A673 (cell line): ENCODE data around the gene MSH3. TPM values are rescaled to one million over a fixed set of nuclear protein-coding genes. Genes with fewer than 3 reads are reported as not detected.

Experiments used
- BruUV-seq: library from RNA; stranded (reverse); fragments of 400-500 nt; replicated peaks from 2 replicates; lab custom pipeline; 2021; lab: Mats Ljungman, UMichigan
- CTCF ChIA-PET: fragments of 300-600 bp; sonication (Branson Sonifier 250); formaldehyde crosslinking; loops from one replicate; lab custom pipeline; 2022; ENCODE audit warnings: antibody characterized with exemption; lab: Charles Lee
- POLR2A ChIA-PET: fragments of 300-600 bp; sonication (Branson Sonifier 250); formaldehyde crosslinking; loops from one replicate; lab custom pipeline; 2022; ENCODE audit warnings: antibody characterized with exemption; ENCODE audit not compliant: low non-redundant PET; lab: Charles Lee
- DNase-seq: peaks from one replicate; pipeline ENCODE4 v3.0.0-alpha.2; 2015; ENCODE audit warnings: low spot score
- H3K27ac ChIP-seq: fragments of 200-600 bp; sonication (generic); 2 replicates; pipeline ENCODE4 v1.5.1; 2016; ENCODE audit warnings: mixed run types, low read depth, mild to moderate bottlenecking, mixed read lengths, antibody characterized with exemption, low read length; ENCODE audit not compliant: poor library complexity, severe bottlenecking
- H3K27me3 ChIP-seq: fragments of 200-600 bp; sonication (generic); replicated peaks from 2 replicates; pipeline ENCODE4 v1.6.1; 2017; ENCODE audit warnings: mixed run types, low read depth, mild to moderate bottlenecking, mixed read lengths, antibody characterized with exemption, low read length; ENCODE audit not compliant: insufficient read depth, poor library complexity
- H3K36me3 ChIP-seq: fragments of 200-600 bp; sonication (generic); 2 replicates; pipeline ENCODE4 v1.6.1; 2016; ENCODE audit warnings: mixed run types, mild to moderate bottlenecking, mixed read lengths, antibody characterized with exemption, low read length; ENCODE audit not compliant: insufficient read depth, poor library complexity, severe bottlenecking
- H3K4me1 ChIP-seq: fragments of 200-600 bp; sonication (generic); 2 replicates; pipeline ENCODE4 v1.6.1; 2017; ENCODE audit warnings: mixed run types, mild to moderate bottlenecking, mixed read lengths, antibody characterized with exemption, low read length; ENCODE audit not compliant: insufficient read depth, poor library complexity, severe bottlenecking
- H3K4me3 ChIP-seq: fragments of 200-600 bp; sonication (generic); 2 replicates; pipeline ENCODE4 v1.5.1; 2016; ENCODE audit warnings: low read depth, mixed run types, mild to moderate bottlenecking, mixed read lengths, low read length; ENCODE audit not compliant: poor library complexity, severe bottlenecking
- H3K9me3 ChIP-seq: fragments of 200-600 bp; sonication (generic); 2 replicates; pipeline ENCODE4 v1.6.1; 2016; ENCODE audit warnings: mixed run types, low read depth, mild to moderate bottlenecking, mixed read lengths, antibody characterized with exemption, low read length; ENCODE audit not compliant: poor library complexity, severe bottlenecking
- EZH2 ChIP-seq: fragments of 200-600 bp; sonication (generic); IDR thresholded peaks from 2 replicates; pipeline ENCODE4 v1.6.1; 2017; ENCODE audit warnings: borderline replicate concordance, low read depth, mild to moderate bottlenecking, mixed read lengths, antibody characterized with exemption, low read length; ENCODE audit not compliant: poor library complexity, severe bottlenecking
- intact Hi-C: fragments of 100-400 bp; cut with micrococcal nuclease; formaldehyde crosslinking; loops from one replicate; pipeline ENCODE4 v1.10.0; 2022; ENCODE audit not compliant: unreplicated experiment
- total RNA-seq: library from RNA; stranded (reverse); gene quantifications from 2 replicates; pipeline ENCODE4 v1.2.3, GENCODE V29; 2021
- TF ChIP-seq, protein P1 (sequence below): fragments of 300-800, 200-600 bp; sonication (generic); conservative IDR thresholded peaks from 2 replicates; pipeline ENCODE4 v1.5.1; 2017; ENCODE audit warnings: low read depth, mild to moderate bottlenecking, antibody characterized with exemption, low read length, moderate library complexity, mixed read lengths

MSH3 gene
- total RNA-seq, 1 experiment from 2014 or later, result 16.2 TPM

DNA sequence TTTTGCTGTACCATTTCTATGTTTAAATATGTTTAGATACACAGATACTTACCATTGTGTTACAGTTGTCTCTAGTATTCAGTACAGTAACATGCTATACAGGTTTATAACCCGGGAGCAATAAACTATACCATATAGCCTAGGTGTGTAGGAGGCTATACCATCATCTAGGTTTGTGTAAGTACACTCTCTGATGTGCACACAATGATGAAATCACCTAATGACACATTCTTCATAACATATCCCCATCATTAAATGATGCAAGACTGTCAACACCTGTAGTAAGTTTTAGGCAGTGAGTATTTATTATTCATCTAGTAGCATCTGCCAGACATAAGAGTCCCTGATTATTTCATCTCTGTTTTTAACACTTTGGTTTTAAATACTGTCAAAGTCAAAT is 7.7 kb downstream of the MSH3 start:
- DNase-seq, result no peak
- POLR2A ChIA-PET, result no interaction called here

DNA sequence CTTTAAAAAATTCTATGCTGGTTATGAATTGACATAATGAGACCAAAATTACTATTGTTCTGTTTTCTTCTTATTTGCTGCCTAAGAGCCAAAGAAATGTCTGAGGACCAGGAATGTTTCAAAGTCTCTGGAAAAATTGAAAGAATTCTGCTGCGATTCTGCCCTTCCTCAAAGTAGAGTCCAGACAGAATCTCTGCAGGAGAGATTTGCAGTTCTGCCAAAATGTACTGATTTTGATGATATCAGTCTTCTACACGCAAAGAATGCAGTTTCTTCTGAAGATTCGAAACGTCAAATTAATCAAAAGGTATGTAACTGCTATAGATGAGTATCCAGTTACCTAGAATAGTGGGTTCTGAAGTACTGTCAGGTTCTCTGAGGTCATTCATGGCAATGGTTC is 10.6 kb downstream of the MSH3 start:
- peaks cover 21% of the 10 kb centered on the region for H3K36me3 ChIP-seq
- CTCF ChIA-PET, result no interaction called here

More for the DNA sequence above, 7.7 kb downstream of the MSH3 start:
- Histone ChIP-seq H3K9me3 (no peaks in the 10 kb centered on the region), H3K27ac (no peak overlapping the region), H3K4me1 (no peaks in the 10 kb centered on the region), H3K36me3 (peaks cover 44% of the 10 kb centered on the region), H3K4me3 (no peak overlapping the region), H3K27me3 (no peaks in the 10 kb centered on the region)
- CTCF ChIA-PET, result no interaction called here
- intact Hi-C loops, result no loop called here
- no TSS peak for BruUV-seq
- TF ChIP-seq, protein P1, sequence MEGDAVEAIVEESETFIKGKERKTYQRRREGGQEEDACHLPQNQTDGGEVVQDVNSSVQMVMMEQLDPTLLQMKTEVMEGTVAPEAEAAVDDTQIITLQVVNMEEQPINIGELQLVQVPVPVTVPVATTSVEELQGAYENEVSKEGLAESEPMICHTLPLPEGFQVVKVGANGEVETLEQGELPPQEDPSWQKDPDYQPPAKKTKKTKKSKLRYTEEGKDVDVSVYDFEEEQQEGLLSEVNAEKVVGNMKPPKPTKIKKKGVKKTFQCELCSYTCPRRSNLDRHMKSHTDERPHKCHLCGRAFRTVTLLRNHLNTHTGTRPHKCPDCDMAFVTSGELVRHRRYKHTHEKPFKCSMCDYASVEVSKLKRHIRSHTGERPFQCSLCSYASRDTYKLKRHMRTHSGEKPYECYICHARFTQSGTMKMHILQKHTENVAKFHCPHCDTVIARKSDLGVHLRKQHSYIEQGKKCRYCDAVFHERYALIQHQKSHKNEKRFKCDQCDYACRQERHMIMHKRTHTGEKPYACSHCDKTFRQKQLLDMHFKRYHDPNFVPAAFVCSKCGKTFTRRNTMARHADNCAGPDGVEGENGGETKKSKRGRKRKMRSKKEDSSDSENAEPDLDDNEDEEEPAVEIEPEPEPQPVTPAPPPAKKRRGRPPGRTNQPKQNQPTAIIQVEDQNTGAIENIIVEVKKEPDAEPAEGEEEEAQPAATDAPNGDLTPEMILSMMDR, result no peak
- no peak for TF ChIP-seq EZH2

DNA sequence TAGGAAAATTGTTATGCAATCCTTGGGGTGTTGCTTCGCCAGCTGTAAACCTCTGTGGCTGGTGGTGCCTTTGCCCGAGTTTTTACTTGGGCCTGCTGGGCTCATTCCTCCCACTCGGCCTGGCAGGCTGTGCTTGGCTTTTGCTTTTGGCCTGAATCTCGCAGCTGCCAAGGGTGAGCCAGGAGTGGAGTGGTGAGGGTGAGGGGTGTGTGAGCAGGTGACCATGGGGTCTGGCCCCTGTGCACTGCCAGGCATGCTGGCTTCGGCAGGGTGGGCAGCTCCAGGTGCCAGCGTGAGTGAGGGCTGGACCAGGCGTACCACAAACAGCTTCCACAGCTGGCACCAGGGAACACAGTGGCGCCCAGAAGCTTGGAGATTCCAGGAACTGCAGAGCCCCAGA is 12.9 kb downstream of the MSH3 start:
- no TSS peak for BruUV-seq
- Histone ChIP-seq H3K4me3 (no peak overlapping the region), H3K9me3 (no peaks in the 10 kb centered on the region), H3K36me3 (peaks cover 15% of the 10 kb centered on the region), H3K27me3 (no peaks in the 10 kb centered on the region), H3K4me1 (no peaks in the 10 kb centered on the region), H3K27ac (no peak overlapping the region)
- intact Hi-C loops, result no loop called here
- no peak for DNase-seq
- CTCF ChIA-PET, result interaction anchor here (0.5 kb wide), 1 partner anchor 476 kb away, joined by 5 read pairs; no protein-coding TSS in a partner anchor
- POLR2A ChIA-PET, result no interaction called here
- TF ChIP-seq, protein P1, result no peak
- no peak for TF ChIP-seq EZH2

More for the DNA sequence above, 10.6 kb downstream of the MSH3 start:
- TF ChIP-seq, protein P1, result no peak
- no peak for TF ChIP-seq EZH2
- H3K4me1 ChIP-seq, result no peaks in the 10 kb centered on the region
- no TSS peak for BruUV-seq
- no peak overlapping the region for H3K27ac ChIP-seq
- H3K9me3 ChIP-seq, result no peaks in the 10 kb centered on the region
- H3K4me3 ChIP-seq, result no peak overlapping the region
- H3K27me3 ChIP-seq, result no peaks in the 10 kb centered on the region
- POLR2A ChIA-PET, result no interaction called here
- intact Hi-C loops, result no loop called here
- no peak for DNase-seq
